GM19099 (cell line): Measurements from ENCODE around the gene SAMD1.

Experiments
- POLR2A ChIP-seq: IDR thresholded peaks from 3 replicates; pipeline ENCODE4 v1.6.1; 2011; ENCODE audit warnings: low read depth; ENCODE audit not compliant: insufficient read length; ENCODE audit errors: extremely low read depth

Gene SAMD1

GRCh38 chr19:14090509-14091080 is at the start of gene SAMD1:
TSS of gene SAMD1 (minus strand) at chr19:14090751.
- no peak for TF ChIP-seq POLR2A

- TF ChIP-seq POLR2A, result no peak
Observed at GRCh38 chr19:14139944-14140343, 49.4 kb upstream of the SAMD1 start.

- TF ChIP-seq POLR2A, result no peak
Observed at GRCh38 chr19:14138576-14139265, 48.2 kb upstream of the SAMD1 start.

GRCh38 chr19:14136509-14137281 is 46.1 kb upstream of the SAMD1 start, which contains the start of gene ASF1B:
TSS of gene ASF1B (minus strand) at chr19:14136589. CDS start at chr19:14136456, 133 bp downstream.
- TF ChIP-seq POLR2A, result peak; percentile 93

- TF ChIP-seq POLR2A, result no peak
Observed at GRCh38 chr19:14135985-14136508, 45.5 kb upstream of the SAMD1 start.

- no peak for TF ChIP-seq POLR2A
Observed at GRCh38 chr19:14135355-14135754, 44.8 kb upstream of the SAMD1 start.

GRCh38 chr19:14127929-14128509 is 37.5 kb upstream of the SAMD1 start:
- no peak for TF ChIP-seq POLR2A

GRCh38 chr19:14127176-14127575 is 36.6 kb upstream of the SAMD1 start:
- TF ChIP-seq POLR2A, result no peak

GRCh38 chr19:14122924-14123323 is 32.4 kb upstream of the SAMD1 start:
- TF ChIP-seq POLR2A, result no peak

GRCh38 chr19:14120497-14120780 is 29.9 kb upstream of the SAMD1 start:
- TF ChIP-seq POLR2A, result no peak

- TF ChIP-seq POLR2A, result no peak
Observed at GRCh38 chr19:14119644-14120496, 29.3 kb upstream of the SAMD1 start.

- no peak for TF ChIP-seq POLR2A
Observed at GRCh38 chr19:14119146-14119545, 28.6 kb upstream of the SAMD1 start.

- TF ChIP-seq POLR2A, result peak; percentile 47
Observed at GRCh38 chr19:14118165-14119051, 27.9 kb upstream of the SAMD1 start.
